ENCODE data around the gene BMPR1B.

Gene BMPR1B

GRCh38 chr4:94912606-94913005 is 154.9 kb downstream of the BMPR1B start:
- no peak for TF ChIP-seq Cebpa-rat (IDR thresholded peaks at IDR 0.05)
- no peaks in the 10 kb centered on the region for H3K27me3 ChIP-seq
- H3K9me3 ChIP-seq (replicated peaks in 1 of 11): peaks cover 3 to 13% (median 9%) of the 10 kb centered on the region in 11 experiments; a peak in 12 of 22 replicates
- H3K4me3 ChIP-seq: no peak overlapping the region
- H3K4me1 ChIP-seq: peaks cover 0 to 11% (median 0%) of the 10 kb centered on the region in 10 experiments; a peak in 3 of 20 replicates
- H4K20me1 ChIP-seq: no peaks in the 10 kb centered on the region
- no peaks in the 10 kb centered on the region for H3K36me3 ChIP-seq
- H3K9ac ChIP-seq: no peak overlapping the region
- H3K27ac ChIP-seq: no peak overlapping the region
- no peak overlapping the region for H3K4me2 ChIP-seq

- H3K9me3 ChIP-seq (replicated peaks in 1 of 11): peaks cover 3 to 13% (median 9%) of the 10 kb centered on the region in 11 experiments; a peak in 12 of 22 replicates
- H3K9ac ChIP-seq: no peak overlapping the region
- peaks cover 0 to 13% (median 0%) of the 10 kb centered on the region in 10 experiments; a peak in 5 of 20 replicates for H3K4me1 ChIP-seq
- H3K36me3 ChIP-seq: no peaks in the 10 kb centered on the region
- H3K4me2 ChIP-seq: peak overlapping the region in 2 of 11 experiments; percentile 13 to 14; a peak in 1 of 22 replicates
- H3K27me3 ChIP-seq: no peaks in the 10 kb centered on the region
- no peak overlapping the region for H3K4me3 ChIP-seq
- no peaks in the 10 kb centered on the region for H4K20me1 ChIP-seq
- no peak overlapping the region for H3K27ac ChIP-seq
- no peak for TF ChIP-seq Cebpa-rat (IDR thresholded peaks at IDR 0.05)
Measured at GRCh38 chr4:94913316-94913715, 155.6 kb downstream of the BMPR1B start.

DNA sequence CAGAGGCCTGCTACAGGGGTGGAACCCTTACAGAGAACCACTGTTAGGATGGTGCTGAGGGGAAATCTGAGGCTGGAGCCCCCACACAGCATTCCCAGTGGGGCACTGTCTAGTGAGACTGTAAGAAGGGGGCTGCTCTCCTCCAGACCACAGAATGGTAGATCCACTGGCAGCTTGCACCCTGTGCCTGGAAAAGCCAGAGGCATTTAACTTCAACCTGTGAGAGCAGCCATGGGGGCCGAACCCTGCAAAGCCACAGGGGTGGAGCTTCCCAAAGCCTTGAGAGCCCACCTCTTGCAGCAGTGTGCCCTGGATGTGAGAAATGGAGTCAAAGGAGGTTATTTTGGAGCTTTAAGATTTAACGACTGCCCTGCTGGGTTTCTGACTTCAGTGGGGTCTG is 159.4 kb downstream of the BMPR1B start:
- Histone ChIP-seq H4K20me1 (no peaks in the 10 kb centered on the region), H3K9me3 (replicated peaks in 1 of 11) (peaks cover 3 to 13% (median 9%) of the 10 kb centered on the region in 11 experiments; a peak in 12 of 22 replicates), H3K4me3 (no peak overlapping the region), H3K4me2 (no peak overlapping the region), H3K27me3 (no peaks in the 10 kb centered on the region), H3K27ac (no peak overlapping the region), H3K4me1 (peaks cover 0 to 16% (median 0%) of the 10 kb centered on the region in 10 experiments; a peak in 5 of 20 replicates), H3K36me3 (no peaks in the 10 kb centered on the region), H3K9ac (no peak overlapping the region)
- no peak for TF ChIP-seq Cebpa-rat (IDR thresholded peaks at IDR 0.05)

- H3K4me1 ChIP-seq: peaks cover 0 to 13% (median 0%) of the 10 kb centered on the region in 10 experiments; a peak in 5 of 20 replicates
- peaks cover 3 to 13% (median 9%) of the 10 kb centered on the region in 11 experiments; a peak in 12 of 22 replicates for H3K9me3 ChIP-seq (replicated peaks in 1 of 11)
- no peak for TF ChIP-seq Cebpa-rat (IDR thresholded peaks at IDR 0.05)
- no peaks in the 10 kb centered on the region for H4K20me1 ChIP-seq
- H3K27me3 ChIP-seq: no peaks in the 10 kb centered on the region
- H3K27ac ChIP-seq: no peak overlapping the region
- H3K9ac ChIP-seq: no peak overlapping the region
- H3K4me3 ChIP-seq: no peak overlapping the region
- H3K36me3 ChIP-seq: no peaks in the 10 kb centered on the region
- 0 out of 22 replicates have a peak overlapping the region, but pooled peaks of 1 of the 11 experiments have one; percentile 9 for H3K4me2 ChIP-seq
Measured at GRCh38 chr4:94918543-94918942, 160.8 kb downstream of the BMPR1B start.

DNA sequence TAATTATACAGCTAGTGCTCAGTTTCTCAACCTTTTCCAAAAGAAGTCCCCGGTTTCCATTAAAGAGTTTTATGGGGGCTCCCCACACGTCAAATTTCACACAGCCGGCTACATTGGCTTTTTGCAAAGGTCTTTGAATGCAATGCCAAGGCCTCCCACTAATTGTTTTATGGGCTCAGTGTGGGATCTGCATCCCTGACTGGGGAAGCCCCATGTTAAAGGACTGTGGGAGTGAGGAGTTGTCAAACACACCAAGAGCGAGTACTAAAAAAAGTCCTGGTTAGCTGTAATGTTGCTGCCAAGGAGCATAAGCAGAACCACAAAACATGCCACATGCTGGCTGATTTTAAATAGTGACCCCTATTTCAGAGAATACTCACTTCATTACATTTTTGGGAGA is 162.6 kb downstream of the BMPR1B start:
- peaks cover 3 to 13% (median 9%) of the 10 kb centered on the region in 11 experiments; a peak in 12 of 22 replicates for H3K9me3 ChIP-seq (replicated peaks in 1 of 11)
- no peak overlapping the region for H3K9ac ChIP-seq
- no peak overlapping the region for H3K4me3 ChIP-seq
- no peak overlapping the region for H3K4me2 ChIP-seq
- H3K36me3 ChIP-seq: no peaks in the 10 kb centered on the region
- H3K4me1 ChIP-seq: peaks cover 0 to 12% (median 0%) of the 10 kb centered on the region in 10 experiments; a peak in 3 of 20 replicates
- H3K27me3 ChIP-seq: no peaks in the 10 kb centered on the region
- H3K27ac ChIP-seq: no peak overlapping the region
- no peaks in the 10 kb centered on the region for H4K20me1 ChIP-seq
- no peak for TF ChIP-seq Cebpa-rat (IDR thresholded peaks at IDR 0.05)

DNA sequence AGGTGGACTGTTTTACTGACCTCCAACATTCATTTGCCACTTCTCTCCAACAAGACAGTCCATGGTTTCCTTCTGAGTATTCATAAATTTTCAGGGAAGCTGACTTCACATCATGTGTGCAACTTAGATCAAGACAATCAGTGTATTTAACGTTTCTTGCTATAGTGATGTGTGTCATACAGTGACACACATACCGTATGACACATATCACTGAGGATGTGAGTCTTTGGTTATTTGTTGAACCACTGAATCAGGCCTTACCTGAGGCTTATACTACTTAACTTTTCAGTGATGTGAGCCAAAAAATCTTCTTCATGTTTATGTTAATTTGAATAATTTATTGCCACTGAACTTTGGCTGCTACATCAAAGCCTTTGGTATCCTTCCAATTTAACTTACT is 166.8 kb downstream of the BMPR1B start:
- Histone ChIP-seq H3K36me3 (no peaks in the 10 kb centered on the region), H3K27me3 (no peaks in the 10 kb centered on the region), H4K20me1 (no peaks in the 10 kb centered on the region), H3K4me3 (no peak overlapping the region), H3K9ac (no peak overlapping the region), H3K4me1 (no peaks in the 10 kb centered on the region), H3K9me3 (replicated peaks in 1 of 11) (no peaks in the 10 kb centered on the region), H3K27ac (no peak overlapping the region), H3K4me2 (no peak overlapping the region)
- TF ChIP-seq Cebpa-rat (IDR thresholded peaks at IDR 0.05): no peak

GRCh38 chr4:94925764-94926347 is 168.1 kb downstream of the BMPR1B start:
- Histone ChIP-seq H3K27ac (no peak overlapping the region), H4K20me1 (no peaks in the 10 kb centered on the region), H3K4me1 (no peaks in the 10 kb centered on the region), H3K27me3 (no peaks in the 10 kb centered on the region), H3K4me3 (no peak overlapping the region), H3K4me2 (no peak overlapping the region), H3K9ac (no peak overlapping the region), H3K36me3 (no peaks in the 10 kb centered on the region), H3K9me3 (replicated peaks in 1 of 11) (no peaks in the 10 kb centered on the region)
- TF ChIP-seq Cebpa-rat (IDR thresholded peaks at IDR 0.05): no peak

DNA sequence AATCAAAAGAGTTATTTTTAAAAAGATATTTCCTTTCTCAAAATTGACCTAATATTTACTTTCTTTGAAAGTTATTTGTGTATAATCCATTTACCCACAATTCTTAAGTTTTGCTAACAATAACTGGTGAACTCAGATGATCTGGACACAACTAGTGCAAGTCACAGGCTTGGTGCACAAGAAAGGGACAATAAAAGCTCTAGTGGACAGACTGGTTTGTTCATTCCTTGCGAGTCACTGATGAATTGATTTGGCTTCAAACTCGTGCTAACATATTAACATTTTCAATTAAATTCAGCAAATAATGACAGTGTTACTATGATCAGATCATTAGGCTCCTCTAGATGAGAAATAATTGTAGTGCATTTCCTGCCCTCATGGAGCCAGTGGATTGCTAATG is 169.2 kb downstream of the BMPR1B start:
- no peak for TF ChIP-seq Cebpa-rat (IDR thresholded peaks at IDR 0.05)
- no peak overlapping the region for H3K4me3 ChIP-seq
- H4K20me1 ChIP-seq: no peaks in the 10 kb centered on the region
- H3K9ac ChIP-seq: no peak overlapping the region
- no peaks in the 10 kb centered on the region for H3K9me3 ChIP-seq (replicated peaks in 1 of 11)
- no peaks in the 10 kb centered on the region for H3K27me3 ChIP-seq
- no peak overlapping the region for H3K27ac ChIP-seq
- H3K4me1 ChIP-seq: no peaks in the 10 kb centered on the region
- H3K4me2 ChIP-seq: no peak overlapping the region
- H3K36me3 ChIP-seq: no peaks in the 10 kb centered on the region

GRCh38 chr4:94927696-94928095 is 169.9 kb downstream of the BMPR1B start:
- Histone ChIP-seq H3K9me3 (replicated peaks in 1 of 11) (no peaks in the 10 kb centered on the region), H3K36me3 (no peaks in the 10 kb centered on the region), H3K4me2 (no peak overlapping the region), H3K4me3 (no peak overlapping the region), H3K27me3 (no peaks in the 10 kb centered on the region), H3K9ac (no peak overlapping the region), H3K27ac (no peak overlapping the region), H3K4me1 (no peaks in the 10 kb centered on the region), H4K20me1 (no peaks in the 10 kb centered on the region)
- TF ChIP-seq Cebpa-rat (IDR thresholded peaks at IDR 0.05): no peak

- H3K4me1 ChIP-seq: no peaks in the 10 kb centered on the region
- H3K36me3 ChIP-seq: no peaks in the 10 kb centered on the region
- no peak overlapping the region for H3K9ac ChIP-seq
- H3K9me3 ChIP-seq (replicated peaks in 1 of 11): no peaks in the 10 kb centered on the region
- H3K27me3 ChIP-seq: no peaks in the 10 kb centered on the region
- TF ChIP-seq Cebpa-rat (IDR thresholded peaks at IDR 0.05): no peak
- no peaks in the 10 kb centered on the region for H4K20me1 ChIP-seq
- H3K4me3 ChIP-seq: no peak overlapping the region
- H3K27ac ChIP-seq: no peak overlapping the region
- no peak overlapping the region for H3K4me2 ChIP-seq
Measured at GRCh38 chr4:94929696-94930095, 171.9 kb downstream of the BMPR1B start.

Measured in BLaER1 treated with 17β-estradiol and CSF1 and Interleukin-3, amounts not matched to agents 10 nM and 100 nM (cell line).